ENCODE results near the gene MYBBP1A. TPM values are rescaled to one million over a fixed set of nuclear protein-coding genes. Genes with fewer than 3 reads are reported as not detected.

MYBBP1A gene
- total RNA-seq, 2 donors from 2014 or later, result 17.6 to 34.9 TPM

DNA sequence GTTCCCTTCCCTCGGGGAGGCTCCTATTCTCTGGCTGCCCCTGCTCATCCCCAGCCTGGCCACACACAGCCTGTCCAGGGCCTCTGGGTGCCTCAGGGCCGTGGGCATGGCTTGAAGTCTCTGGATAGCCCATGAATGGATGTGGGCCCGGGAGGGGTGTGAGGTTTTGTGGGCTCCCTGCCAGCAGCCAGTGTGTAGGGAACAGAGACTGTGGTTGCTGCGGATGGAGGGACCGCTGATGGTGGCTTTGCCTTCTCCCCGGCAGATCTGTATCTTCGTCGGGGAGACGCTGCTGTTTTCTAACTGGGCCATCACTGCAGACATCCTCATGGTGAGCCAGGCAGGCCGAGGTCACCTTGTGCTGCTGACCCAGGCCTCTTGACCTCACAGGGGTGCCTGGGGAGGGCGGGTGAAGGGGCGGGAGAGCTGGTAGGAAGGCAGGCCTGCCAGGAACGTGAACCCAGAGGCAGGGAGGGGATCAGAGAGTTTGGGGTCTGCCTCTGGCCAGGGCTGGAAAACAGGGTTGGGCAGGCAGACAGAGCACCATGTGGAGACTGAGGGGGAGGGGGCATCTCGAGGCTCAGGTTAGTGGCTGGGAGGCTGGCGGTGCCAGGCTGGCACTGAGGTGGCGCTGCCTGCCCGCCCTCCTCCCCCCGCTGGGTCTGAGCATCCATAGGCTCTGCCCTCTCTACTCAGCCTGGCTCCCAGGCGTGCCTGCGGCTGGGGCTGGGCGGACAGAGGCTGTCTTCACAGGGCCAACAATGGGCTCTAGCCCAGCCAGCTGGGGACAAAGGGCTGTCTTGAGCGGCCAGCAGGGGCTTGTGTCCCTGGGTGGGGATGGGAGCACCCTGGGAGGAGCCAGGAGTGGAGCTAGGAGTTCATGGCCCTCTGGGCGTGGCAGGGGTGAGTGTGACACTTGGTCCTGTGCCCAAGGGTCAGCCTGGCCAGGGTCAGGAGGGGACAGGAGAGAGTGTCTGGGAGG lies 21.4 kb downstream of the MYBBP1A start:
- peak in 1 of 2 donors; percentile 13 for ATAC-seq
- DNase-seq, result no peak
- intact Hi-C loops (cut with DNase I), result no loop called here

DNA sequence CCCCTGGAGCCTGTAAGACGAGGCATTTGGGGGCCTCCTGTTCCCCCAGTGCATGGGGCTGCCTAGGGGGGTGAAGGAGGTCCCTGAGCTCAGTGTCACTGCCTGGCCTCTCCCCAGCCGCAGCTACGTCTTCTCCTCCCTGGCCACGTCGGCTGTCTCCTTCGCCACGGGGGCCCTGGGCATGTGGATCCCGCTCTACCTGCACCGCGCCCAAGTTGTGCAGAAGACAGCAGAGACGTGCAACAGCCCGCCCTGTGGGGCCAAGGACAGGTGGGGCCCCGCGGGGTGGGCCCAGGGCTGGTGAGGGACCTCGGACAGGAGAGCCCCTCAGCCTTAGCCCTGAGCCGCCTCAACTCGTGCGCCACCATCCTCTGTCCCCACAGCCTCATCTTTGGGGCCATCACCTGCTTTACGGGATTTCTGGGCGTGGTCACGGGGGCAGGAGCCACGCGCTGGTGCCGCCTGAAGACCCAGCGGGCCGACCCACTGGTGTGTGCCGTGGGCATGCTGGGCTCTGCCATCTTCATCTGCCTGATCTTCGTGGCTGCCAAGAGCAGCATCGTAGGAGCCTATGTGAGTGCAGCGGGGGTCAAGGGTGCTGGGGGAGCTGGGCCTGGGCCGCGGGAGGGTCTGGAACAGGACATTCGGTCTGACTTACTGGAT lies 22.2 kb downstream of the MYBBP1A start:
- intact Hi-C loops (cut with DNase I), result no loop called here
- DNase-seq (no peak), ATAC-seq (no peak)

DNA sequence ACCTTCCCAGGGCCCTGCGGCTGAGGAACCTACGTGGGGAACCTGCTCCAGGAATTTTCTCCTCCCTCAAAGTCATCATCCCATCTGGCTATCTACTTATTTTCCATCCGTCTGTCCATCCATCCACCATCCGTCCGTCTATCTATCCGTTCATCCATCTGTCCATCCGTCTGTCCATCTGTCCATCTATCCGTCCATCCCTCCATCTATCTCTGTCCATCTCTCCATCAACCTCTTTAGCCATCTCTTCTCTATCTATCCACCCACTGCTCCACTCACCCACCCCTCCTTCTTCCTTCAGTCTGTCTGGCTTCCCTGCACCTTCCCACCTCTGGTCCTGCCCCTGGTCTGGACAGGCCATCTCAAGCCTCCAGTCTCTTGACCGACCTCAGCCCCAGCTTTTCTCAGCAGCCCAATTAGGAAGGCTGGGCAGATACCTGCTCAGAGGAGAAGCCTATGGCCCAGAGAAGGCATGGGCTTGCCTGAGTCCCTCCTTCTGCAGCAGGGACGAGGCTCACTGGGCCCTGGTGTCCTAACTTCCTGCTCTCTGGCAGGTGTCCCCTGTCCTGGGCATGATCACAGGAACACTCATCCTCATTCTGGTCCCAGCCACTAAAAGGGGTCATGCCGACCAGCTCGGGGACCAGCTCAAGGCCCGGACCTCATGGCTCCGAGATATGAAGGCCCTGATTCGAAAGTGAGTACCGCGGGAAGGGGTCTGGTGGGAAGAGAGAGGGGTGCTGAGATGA lies 23.0 kb downstream of the MYBBP1A start:
- intact Hi-C loops (cut with DNase I), result no loop called here
- no peak for DNase-seq
- no peak for ATAC-seq

DNA sequence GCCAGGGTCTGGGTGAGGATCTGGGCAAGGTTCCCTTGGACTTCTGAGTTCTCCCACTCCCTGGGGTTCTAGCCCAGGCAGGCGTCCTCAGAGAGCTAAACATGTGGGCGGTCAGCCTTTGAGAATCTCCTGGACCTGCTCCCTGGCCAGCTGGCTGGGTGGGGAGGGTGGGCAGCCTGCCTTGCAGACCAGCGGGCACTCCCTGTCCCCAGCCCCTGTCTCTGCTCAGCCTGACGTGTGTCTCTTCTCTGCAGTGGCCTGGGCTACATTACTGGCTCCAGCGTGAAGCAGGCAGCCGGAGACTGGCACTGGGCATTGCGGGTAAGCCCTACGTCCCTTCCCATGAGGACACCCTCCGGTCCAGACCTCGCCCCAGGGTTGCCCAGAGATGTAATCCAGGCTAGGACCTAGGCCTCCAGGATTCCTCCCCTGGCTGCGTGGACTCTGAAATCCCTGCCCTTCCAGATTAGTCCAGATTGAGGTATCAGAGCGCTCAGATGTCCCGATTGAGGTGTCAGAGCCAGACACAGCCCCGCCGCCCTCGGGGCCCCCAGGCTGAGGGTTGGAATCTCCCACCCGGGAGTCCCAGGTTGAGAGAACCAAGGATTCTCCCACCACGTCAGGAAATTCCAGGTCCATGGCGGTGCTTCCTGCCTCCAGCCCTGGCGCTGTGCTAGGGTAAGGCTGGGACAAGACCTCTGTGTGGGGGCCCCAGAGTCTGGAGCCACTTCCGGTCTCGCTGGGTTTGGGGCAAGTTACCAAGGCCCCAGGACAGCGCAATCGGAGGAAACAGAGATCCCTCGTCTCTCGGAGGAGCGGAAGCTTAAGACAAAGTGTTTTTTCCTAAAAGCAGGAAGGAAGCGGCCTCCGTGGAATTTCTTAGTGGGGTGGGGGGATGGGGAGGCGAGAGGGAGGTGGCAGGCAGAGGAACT lies 24.1 kb downstream of the MYBBP1A start:
- intact Hi-C loops (cut with DNase I), result no loop called here
- DNase-seq (peak; percentile 76), ATAC-seq (peak; percentile 23 to 39)

DNA sequence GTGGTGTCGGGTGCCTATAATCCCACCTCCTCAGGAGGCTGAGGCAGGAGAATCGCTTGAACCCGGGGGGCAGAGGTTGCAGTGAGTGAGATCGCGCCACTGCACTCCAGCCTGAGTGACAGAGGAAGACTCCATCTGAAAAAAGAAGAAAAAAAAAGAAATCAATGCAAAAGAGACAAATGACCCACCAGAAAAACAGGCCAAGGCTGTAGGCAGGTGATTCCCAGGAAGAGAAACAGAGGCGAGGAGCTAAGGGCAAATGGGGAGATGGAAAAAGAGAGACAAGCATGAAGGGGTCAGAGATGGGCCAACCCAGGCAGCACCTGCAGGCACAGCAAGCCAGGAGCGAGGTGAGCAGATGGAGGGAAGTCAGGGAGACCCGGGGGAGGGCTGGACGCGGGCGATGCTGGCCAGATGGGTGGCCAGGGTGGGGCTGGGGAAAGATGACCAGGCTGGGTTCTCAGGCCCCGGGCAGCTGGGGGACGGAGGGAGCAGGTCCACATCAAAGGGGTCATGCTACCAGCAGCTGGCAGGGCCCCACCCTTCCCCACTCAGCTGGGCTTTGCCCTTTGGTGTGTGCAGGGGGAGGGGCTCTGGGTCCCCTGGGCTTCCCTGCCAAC lies 25.5 kb downstream of the MYBBP1A start:
- DNase-seq (no peak), ATAC-seq (no peak)
- intact Hi-C loops (cut with DNase I), result no loop called here

DNA sequence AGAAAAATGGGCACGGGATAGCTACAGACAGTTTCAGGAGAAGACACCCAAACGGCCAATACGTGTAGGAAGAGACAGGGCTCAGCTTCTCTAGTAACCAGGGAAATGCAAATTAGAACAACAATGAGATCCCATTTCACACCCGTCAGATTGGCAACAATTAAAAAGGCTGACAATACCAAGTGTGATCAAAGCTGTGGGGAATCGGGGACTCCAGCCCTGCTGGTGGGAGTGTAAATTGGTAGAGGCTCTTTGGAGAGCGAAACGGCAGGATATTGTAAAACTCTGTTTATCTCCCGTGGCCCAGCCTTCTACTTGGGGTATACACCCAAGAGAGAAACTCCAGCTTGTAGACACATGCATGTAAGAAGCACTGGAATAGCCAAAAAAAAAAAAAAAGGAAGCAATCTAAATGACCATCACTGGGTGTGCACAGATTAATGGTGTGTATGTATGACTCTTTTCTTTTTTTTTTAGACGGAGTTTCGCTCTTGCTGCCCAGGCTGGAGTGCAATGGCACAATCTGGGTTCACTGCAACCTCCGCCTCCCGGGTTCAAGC lies 27.5 kb downstream of the MYBBP1A start:
- intact Hi-C loops (cut with DNase I), result no loop called here
- ATAC-seq (no peak), DNase-seq (no peak)

DNA sequence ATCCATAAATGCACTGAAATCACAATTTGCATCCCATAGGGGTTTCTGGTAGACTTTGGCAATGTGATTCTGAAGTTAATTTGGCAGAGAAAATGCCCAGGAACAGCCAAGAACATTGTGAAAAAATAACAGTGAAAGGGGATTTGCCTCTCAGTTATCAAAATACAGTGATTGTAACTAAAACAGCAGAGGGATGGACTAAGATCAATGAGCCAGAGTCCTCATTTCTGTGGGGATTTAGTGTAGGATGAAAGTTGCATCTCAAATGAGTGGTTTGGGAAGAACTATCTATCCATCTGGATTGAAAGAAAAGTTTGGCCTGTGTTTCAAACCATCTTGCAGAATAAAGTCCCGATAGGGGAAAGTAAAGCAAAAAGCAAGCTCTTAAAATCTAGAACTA lies 28.1 kb downstream of the MYBBP1A start:
- intact Hi-C loops (cut with DNase I), result no loop called here
- peak in 1 of 2 donors; percentile 48 for ATAC-seq
- no peak for DNase-seq

DNA sequence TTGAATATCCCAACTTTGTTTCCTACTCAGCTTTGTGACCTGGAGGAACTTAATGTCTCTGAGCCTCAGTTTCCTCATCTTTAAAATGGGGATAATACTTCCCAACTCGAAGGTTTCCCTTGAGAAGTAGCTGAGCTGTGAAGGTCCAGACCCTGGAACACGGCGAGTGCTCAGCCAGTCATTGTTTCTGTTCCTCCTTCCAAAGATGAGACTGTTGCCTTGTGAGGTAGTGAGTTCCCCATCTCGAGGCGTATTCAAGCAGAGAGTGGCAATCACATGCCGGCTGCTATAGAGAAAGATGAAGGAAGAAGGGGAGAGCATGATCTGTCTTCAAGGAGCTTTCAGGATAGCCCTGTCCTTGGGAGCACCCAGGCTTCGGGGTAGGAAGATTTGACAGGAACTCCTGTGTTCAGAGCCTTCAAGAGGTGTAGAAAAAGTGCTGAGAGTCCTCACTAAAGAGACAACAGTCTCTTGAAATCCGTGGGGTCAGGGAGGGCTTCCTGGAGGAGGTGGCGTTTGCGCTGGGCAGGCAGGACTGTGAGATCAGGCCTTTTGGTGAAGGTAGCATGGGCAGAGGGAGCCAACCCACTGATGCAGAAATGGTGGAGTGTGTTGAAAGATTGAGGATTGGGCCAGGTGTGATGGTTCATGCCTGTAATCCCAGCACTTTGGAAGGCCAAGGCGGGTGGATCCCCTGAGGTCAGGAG lies 29.3 kb downstream of the MYBBP1A start:
- ATAC-seq (no peak), DNase-seq (no peak)
- intact Hi-C loops (cut with DNase I), result no loop called here

DNA sequence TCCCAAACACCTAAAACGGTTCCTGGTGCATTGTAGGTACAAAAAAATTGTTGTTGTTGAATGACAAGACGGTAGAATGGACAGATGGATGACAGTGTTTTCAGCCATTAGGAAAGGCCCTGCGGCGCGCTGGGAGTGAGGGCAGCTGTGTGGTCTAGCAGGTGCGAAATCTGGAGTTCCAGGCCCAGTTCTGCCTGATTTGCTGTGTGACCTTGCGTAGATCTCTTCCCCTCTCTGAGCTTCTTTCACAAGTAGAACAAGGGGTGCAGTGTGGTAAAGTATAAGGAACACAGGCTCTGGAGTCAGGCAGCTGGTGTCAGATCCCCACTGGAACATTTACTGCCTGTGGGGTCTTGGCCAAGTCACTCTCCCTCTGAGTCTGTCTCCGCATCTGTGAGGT lies 31.2 kb downstream of the MYBBP1A start:
- no peak for DNase-seq
- intact Hi-C loops (cut with DNase I), result no loop called here
- no peak for ATAC-seq

DNA sequence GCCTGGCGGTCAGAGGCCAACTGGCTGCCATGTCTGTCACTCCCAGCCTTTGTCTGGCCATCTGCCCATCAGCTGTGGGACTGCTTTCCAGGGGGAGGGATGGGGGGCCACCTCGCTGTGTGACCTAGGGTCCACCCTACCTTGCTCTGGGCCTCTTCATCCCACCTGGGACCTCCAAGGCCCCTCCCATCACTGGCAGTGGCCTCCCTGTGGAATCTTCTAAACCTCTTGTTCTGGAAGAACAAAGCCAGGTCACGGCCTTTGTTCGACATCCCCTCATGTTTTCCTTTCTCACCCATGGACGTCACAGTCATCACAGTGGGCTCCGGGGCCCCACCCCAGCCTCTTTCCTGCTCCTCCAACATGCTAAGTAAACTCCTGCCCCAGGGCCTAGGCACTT lies 32.5 kb downstream of the MYBBP1A start:
- ATAC-seq, result no peak
- intact Hi-C loops (cut with DNase I), result no loop called here

DNA sequence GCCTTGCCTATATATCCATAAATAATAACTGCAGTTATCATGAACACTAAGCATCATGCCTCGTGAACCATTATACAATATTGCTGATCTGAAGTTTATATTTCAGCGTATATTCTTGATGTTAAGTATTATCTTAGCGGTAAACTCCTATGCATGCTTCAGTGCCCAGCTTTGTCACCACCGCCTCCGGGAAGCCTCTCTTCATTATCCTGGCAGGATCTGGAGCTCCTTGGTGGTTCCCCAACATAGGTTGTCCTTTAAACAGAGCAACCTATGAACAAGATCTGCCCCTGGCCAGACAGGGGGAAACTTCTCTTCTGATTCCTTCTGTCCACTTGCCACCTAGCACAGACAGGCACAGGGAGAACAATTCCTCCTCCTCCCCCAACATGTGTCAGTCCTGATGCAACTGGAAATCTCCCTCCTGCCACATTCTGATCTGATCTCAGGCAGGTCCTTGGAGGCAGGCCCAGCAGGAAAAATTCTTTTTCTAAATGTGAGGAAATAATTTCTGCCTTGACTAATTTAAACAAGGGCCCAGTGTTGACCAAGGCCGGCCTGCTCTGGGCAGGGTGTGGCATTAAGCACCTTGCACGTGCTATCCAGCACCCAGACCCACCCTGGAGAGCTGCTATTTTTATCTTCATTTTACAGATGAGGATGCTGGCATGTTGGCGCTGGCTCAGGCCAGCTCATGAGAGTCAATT lies 34.1 kb downstream of the MYBBP1A start:
- ATAC-seq (peak; percentile 20 to 65), DNase-seq (no peak)
- intact Hi-C loops (cut with DNase I), result no loop called here

More for the DNA sequence above, 32.5 kb downstream of the MYBBP1A start:
- peak; percentile 65 for DNase-seq

DNA sequence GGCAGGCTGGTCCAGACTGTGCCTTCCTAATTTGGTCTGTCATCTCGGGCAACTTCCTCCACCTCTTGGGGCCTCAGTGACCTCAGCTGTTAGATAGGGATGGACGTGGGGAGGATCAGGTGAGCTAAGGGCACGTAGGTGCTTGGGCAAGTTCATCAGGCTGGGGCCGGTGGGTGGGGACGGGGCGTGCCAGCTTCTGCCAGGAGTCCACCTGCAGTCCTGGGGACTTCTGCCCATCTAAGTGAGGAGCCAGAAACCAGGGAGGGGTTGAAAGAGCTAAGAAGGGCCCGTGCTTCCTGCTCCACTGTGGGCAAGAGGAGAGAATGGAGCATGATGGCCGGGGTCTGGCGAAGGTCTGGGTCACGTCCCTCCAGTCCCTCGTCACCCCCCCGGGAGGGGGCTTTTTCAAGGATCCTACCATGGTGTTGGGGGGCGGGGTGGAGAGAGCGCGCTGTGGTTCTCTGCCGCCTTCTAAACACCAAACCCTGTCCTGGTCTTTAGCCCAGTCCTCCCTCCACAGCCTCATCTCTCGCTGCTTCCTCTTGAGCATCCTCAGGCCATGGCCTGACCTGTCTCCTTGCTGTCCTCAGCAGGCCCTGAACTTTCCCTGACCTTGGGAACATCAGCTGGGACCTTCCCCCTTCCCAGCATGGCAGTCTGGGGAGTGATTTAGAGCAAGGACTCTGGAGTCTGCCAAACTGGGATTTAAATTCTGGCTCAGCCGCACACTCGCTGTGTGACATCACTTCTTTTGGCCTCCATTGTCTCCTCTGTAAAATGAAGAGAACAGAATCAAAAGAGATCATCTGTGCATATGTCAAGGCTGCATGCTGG lies 34.9 kb downstream of the MYBBP1A start:
- ATAC-seq (no peak), DNase-seq (no peak)

DNA sequence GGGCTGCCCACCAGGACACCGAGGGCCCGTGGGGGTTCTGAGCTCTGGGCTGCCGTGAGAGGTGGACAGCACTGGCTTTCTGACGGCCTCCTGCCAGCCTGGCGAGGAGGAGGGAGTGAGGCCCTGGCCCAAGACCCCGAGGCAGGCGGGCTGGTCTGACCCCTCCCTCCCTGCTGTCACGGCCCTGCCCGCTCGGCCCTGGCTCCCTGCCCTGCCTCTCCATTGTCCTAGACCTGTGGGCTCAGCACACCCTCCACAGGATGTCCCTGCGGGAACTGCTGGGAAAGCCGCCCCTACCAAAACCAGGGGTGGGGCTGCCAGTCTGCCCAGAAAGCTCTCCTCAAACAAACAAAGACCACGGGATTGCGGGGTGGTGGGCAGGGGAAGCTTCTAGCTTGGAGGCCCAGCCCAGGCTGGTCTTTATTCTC lies 35.8 kb downstream of the MYBBP1A start:
- ATAC-seq (peak; percentile 48 to 54), DNase-seq (peak; percentile 85)
- intact Hi-C loops (cut with DNase I), result no loop called here

More for the DNA sequence above, 34.9 kb downstream of the MYBBP1A start:
- intact Hi-C loops (cut with DNase I), result no loop called here

DNA sequence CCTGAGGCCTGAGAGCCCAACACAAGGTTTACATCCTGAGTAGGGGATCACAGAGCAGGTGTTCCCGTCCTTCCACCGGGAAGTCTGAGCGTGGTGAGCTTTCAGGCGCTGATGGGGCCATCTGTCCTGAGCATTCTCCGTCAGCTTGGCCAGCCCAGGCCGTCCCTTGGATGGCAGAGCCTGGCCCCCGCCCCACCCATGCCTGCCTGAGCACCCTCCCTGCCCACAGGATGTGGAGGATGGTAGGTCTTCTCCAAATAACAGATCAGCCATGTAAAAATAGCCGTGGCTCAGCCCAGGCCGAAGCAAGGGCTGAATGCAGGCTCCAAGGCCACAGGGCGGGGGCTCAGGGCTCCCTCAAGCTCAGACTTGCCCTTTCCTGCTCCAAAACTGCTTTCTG lies 36.3 kb downstream of the MYBBP1A start:
- DNase-seq, result no peak
- ATAC-seq, result peak in 1 of 2 donors; percentile 2
- intact Hi-C loops (cut with DNase I), result no loop called here

DNA sequence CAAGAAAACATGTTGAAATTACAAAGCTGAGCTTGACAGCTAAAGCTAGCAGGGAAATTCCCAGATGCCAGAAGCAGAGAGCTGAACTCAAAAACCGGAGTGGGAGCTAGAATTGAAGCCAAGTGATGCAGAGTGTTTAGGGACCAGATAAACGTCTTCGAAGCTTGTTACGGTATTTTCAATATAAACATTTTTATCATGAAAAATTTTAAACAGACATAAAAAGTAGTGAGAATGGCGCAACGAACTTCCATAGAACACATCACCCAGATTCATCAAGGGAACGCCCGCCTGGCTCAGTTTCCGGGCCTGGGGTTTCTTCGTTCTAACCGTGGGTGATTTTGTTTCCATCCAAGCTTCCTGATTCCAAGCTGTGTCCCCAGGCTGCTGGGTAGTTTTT lies 38.4 kb downstream of the MYBBP1A start:
- intact Hi-C loops (cut with DNase I), result no loop called here

DNA sequence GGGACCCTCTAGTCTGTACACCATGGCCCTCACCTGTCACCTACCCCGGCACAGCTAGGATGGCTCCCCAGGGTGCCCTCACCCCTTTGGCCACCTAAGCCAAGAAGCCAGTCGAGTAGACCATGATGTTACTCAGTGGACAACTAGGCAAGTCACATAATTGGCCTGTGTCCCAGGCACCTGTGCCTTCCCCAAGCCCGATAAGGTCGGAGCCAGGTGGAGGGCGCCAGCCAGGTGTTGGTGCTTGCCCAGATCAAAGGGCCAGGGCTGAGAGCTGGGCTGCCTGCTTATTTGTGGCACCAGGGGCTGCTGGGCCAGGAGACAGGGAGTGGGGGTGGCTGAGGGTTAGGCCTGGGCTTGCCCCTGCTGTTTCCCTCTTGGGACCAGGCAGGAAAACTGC lies 39.7 kb downstream of the MYBBP1A start:
- ATAC-seq, result no peak
- intact Hi-C loops (cut with DNase I), result no loop called here
- no peak for DNase-seq

More for the DNA sequence above, 38.4 kb downstream of the MYBBP1A start:
- ATAC-seq (peak in 1 of 2 donors; percentile 2), DNase-seq (peak; percentile 69)

Measured in left cardiac atrium (tissue), 4 donors.